ENCODE results near the gene RAP2C.
"Not testable (repeated sequence)": the region's sequence is repeated elsewhere in the genome, so short reads cannot be mapped to it uniquely, and the experiment has no call there.

The RAP2C gene

DNA sequence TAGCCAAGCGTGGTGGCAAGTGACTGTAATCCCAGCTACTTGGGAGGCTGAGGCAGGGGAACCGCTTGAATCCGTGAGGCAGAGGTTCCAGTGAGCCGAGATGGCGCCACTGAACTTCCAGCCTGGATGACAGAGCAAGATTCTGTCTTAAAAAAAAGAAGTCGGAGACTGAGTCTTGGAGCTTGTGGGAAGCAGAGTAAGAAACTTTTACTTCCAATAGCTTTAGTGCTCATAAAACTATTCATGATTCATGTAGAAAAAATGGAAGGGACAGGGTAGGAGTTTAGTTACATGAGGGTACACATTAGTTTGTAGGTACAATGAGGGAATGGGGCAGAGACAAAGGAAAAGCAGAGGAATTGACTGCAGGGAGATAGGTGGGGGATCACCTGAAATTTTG is 19.3 kb downstream of the RAP2C start:
- DNase-seq (ENCODE audit: low spot score) = no peak

DNA sequence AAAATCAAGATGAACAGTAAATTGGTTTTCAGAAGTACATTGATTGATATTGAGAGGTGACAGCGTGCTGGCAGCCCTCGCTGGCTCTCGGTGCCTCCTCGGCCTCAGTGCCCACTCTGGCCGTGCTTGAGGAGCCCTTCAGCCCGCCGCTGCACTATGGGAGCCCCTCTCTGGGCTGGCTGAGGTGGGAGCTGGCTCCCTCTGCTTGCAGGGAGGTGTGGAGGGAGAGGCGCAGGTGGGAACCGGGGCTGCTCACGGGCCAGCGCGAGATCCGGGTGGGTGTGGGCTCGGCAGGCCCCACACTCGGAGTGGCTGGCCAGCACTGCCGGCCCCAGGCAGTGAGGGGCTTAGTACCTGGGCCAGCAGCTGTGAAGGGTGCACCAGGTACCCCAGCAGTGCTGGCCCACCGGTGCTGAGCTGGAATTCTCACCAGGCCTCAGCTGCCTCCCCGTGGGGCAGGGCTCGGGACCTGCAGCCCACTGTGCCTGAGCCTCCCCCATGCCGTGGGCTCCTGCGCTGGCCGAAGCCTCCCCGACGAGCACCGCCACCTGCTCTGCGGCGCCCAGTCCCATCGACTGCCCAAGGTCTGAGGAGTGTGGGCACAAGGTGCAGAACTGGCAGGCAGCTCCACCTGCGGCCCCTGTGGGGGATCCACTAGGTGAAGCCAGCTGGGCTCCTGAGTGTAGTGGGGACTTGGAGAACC is 25.2 kb downstream of the RAP2C start:
- DNase-seq (ENCODE audit: low spot score) = no peak

DNA sequence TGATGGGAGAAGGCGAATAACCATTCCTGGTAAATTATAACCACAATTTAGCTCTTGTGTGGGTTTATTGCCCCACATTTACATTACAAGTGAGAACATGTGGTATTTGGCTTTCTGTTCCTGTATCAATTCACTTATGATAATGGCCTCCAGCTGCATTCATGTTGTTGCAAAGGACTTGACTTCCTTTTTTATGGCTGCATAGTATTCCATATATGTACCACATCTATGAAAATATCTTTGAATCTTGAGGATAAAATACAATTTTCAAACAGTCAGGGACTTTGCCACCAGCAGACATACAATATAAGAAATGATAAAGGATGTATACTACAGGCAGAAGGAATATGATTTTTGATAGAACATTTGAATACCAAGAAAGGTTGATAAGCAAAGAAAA is 27.3 kb downstream of the RAP2C start:
- DNase-seq (ENCODE audit: low spot score) = no peak

DNA sequence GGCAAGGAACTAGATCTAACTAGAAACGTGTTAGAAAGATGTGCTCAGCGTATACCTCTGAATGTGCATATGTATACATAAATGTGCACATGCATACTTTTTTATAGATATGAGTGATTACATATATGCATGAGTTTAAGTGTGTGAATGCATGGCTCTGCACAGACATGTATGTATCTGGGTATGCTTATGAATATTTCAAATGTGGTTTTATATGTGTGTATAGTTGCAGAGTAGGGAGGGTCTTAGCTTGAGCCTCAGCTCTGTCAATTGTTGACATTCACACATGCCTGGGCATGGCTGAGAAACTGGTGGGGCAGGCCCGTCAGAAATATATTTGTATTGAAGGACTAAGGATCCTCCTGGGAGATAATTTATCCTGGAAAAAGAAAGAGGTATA is 31.1 kb downstream of the RAP2C start:
- DNase-seq (ENCODE audit: low spot score) = no peak

DNA sequence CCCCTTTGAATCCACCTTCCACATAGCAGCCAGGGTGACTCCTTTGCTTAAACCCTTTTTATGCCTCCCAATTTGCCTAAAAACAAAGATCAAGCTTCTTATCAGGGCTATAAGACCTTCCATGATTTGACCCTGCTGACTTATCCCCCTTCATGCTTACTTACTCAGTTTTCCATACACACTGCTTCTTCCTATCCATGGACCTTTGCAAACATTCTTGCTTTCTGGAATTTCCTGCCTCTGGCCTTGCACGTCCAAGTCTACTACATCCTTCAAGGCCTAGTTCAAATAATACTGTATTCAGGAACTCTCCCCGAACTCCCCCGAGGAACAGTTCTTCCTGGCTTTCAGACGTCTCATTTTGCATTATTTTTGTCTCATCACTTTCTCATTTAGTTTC is 31.8 kb downstream of the RAP2C start:
- no peak for DNase-seq (ENCODE audit: low spot score)

DNA sequence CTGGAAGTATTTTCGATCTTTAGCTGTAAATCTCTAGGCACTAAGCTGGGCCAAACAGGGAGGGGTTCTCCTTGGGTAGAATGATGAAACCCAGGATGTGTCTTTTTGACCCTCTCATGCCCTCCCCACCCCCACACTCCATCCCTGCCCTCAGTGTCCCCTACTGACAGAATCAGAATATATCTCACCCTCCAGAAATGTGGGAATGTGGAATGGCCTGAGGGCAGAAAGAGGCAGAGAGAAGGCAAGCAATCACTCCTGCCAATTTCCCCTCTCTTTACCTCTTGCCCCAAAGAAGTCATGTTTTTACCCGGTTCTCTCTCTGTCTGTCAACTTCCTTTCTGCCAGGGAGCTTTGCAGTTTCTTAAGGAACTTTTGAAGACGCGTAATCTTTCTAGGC is 34.4 kb downstream of the RAP2C start:
- no peak for DNase-seq (ENCODE audit: low spot score)

DNA sequence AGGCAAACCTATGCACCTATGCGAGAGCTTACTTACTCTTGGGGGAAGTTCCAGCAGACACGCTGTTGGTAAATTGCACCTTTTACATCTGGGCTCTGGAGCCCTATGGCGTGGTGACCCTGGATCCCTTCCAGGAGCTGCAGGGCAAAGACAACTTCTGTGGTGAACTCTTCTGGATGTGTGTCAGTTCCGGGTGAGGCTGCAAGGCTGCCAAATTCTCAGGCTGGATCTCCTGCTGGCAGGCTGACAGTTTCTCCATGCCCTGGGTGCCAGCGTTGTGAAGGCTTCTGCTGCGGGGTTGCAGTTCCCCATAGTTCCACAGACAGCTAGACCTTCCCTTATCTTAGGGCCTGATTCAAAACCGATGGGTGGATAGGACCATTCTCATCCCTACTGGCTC is 37.9 kb downstream of the RAP2C start:
- no peak for DNase-seq (ENCODE audit: low spot score)

DNA sequence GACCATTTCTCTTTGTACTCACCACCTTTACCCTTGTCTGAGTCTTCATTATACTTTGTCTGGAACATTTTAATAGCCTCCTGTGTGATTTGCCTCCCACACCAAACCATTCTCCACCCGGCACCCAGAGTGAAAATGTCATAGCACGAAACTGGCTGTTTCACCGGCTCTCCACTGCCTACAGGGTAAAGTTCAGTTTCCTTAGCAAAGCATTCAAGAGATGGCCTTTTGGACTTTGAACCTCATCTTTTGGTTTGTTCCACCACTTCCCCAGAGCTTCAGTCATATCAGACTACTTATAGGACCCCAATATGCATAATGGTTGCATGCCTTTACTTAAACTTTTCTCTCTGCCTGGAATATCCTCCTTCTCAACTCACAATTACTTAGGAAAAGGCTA is 38.3 kb downstream of the RAP2C start:
- no peak for DNase-seq (ENCODE audit: low spot score)

DNA sequence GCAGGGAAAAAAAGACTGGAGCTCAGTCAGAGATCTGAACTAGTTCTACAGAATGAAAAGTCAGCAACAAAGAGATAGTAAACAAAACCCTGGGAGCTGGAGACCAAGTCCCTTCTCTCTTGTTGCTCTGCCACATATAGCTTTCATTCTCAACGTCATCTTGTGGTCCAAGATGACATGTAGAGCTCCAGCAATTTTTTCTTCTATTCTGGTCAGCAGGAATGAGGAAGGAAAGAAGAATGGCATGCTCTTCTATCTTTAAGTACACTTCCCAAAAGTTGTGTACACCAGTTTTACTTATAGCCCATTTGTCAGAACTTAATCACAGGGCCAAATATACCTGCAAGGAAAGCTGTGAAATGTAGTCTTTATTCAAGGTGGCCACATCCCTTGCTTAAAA is 45.6 kb downstream of the RAP2C start:
- no peak for DNase-seq (ENCODE audit: low spot score)

DNA sequence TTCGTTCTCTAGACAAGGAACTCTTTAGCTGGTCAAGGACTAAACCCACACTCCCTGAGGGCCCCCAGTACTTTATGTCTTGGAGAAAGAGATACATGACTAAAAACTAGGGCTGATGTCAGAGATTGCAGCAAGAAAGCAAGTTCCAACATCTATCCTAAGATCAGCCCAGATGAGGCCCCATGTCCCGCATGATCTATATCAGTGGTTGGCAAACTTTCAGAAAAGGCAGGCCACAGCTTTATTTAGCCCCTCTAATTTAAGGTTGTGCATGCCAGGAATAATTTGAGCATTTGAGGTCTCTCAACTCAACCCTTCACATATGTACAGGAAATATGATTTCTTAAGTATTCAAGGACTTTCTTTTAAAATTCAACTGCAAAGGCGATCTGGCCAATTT is 47.4 kb downstream of the RAP2C start:
- no peak for DNase-seq (ENCODE audit: low spot score)

DNA sequence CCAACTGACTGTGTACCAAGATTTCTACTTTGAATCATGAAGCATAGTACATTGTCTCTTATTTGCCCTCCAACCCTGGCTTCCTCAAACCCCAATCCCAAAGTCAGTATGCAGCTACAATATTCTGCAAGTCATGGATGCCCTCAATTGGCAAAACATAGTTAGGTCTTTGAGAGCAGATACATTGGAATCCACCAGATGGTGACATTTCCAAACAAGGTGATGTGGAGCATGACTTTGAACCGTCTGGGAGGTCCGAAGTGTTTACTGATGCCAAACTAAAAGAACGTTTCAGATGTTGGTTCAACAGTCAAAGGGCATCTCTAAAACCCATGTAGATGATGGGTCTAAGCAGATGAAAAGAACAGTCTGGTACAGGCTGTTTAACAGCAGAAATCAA is 47.8 kb downstream of the RAP2C start:
- no peak for DNase-seq (ENCODE audit: low spot score)

DNA sequence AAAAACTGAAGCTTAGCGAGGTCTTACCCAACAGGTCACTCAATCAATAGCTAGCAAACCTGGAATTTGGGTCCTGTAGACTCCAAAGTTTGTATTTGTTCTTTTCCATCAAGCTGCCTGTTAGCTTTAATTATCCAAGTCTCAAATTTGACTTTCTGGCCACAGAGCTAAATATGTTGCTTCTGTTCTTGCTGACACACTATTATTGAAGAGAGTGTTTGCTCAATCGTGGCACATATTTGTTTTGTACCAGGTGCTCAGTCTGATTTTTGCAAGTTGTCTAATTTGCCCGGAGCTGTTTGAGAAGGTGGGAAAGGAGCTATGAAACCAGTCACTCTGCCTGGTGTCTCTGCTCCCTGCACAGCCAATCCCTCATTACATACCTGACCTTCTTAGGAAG is 49.7 kb downstream of the RAP2C start:
- no peak for DNase-seq (ENCODE audit: low spot score)

DNA sequence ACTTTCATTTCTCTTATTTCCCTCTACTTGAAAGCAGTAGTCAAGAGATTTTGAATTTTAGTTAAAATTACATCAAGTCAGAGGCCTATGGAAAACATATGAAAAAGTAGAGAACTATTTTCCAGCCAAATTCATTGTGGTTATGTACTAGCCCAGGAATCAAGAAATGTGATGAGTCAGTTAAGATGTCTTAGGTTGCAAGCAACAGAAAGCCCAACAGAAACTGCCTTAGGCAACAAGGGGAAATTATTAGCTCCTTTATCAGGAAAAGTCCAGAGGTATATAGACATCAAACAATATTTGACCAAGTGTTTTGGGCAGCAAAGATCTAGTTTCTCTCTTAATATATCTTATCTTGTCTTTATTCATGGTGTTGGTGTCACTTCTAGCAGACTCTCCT is 53.6 kb downstream of the RAP2C start:
- DNase-seq (ENCODE audit: low spot score) = no peak

DNA sequence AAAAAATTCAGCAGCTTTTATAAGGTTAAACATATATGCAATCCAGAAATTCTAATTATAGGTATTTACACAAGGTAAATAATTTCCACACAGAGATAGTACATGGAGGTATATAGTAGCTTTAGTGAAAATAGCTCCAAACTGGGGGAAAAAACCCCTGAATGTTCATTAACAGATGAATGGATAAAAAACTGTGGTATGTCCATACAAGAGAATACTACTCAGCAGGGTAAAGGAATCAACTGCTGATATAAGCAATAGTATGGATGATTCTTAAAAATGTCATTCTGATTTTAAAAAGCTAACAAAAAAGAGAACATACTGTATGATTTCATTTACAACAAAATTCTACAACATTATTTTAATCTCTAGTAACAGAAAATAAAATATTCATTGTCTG is 54.2 kb downstream of the RAP2C start:
- DNase-seq (ENCODE audit: low spot score) = no peak

DNA sequence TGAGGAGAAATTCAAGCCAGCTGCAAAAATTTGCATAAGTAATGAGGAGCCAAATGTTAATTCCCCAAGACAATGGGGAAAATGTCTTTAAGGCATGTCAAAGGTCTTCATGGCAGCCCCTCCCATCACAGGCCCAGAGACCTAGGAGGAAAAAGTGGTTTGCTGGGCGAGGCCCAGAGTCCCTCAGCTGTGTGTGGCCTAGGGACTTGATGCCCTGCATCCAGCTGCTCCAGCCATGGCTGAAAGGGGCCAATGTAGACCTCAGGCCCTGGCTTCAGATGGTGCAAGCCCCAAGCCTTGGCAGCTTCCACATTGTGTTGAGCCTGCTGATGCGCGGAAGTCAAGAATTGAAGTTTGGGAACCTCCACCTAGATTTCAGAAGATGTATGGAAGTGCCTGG is 56.2 kb downstream of the RAP2C start:
- not testable (repeated sequence) for DNase-seq (ENCODE audit: low spot score)

DNA sequence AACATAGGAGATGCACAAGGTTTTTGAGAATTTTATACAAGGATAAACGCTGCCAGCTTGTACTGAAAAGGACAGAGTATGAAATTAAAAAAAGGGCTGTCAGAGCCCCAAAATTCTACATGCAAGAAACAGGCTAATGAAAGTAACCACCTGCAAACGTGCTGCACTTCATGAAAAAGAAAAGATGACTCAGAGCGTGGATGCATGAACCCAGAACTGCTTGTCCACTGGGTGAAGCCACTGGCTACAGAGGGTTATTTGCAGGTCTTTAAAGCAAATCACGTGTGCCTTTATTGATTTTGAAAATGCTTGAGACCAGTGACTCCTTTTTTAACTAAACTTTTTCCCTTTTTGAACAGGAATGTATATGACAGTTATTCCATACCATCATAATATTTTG is 66.1 kb downstream of the RAP2C start:
- no peak for DNase-seq (ENCODE audit: low spot score)
